ENCODE results near the gene AK9. TPM values are rescaled to one million over a fixed set of nuclear protein-coding genes. Genes with fewer than 3 reads are reported as not detected.

AK9 gene
- total and polyA plus RNA-seq, 2 of the 8 experiments (the other 6 are each of a cell fraction or from before 2014, with no cell fraction given), result 1.8 to 2.2 TPM

- no peak overlapping the region for H3K14ac ChIP-seq (ENCODE audit: insufficient read length)
- H2BK15ac ChIP-seq (ENCODE audit: low read length), result no peak overlapping the region
- H3K4me3 ChIP-seq (ENCODE audit: extremely low read depth in 1 of 4, insufficient read depth in 2 of 4, low read depth in 3 of 4, low read length in 4 of 4), result no peak overlapping the region
- no peak overlapping the region for H4K5ac ChIP-seq (ENCODE audit: insufficient read length, low read depth, low read length)
- no peak overlapping the region for H3K23ac ChIP-seq (ENCODE audit: insufficient read length)
- ChIA-PET CTCF (ENCODE audit: partially characterized antibody) (interaction anchor here (1.4 kb wide), 2 partner anchors 10 to 60 kb away, joined by 5 read pairs; partner anchors contain the start of gene MICAL1), POLR2A (ENCODE audit: partially characterized antibody) (no interaction called here)
- no peak overlapping the region for H2BK12ac ChIP-seq (ENCODE audit: low read depth, low read length)
- H2BK120ac ChIP-seq (replicated peaks; ENCODE audit: low read depth, low read length), result no peak overlapping the region
- no peak overlapping the region for H2AK5ac ChIP-seq (ENCODE audit: low read depth, low read length)
- H2AFZ ChIP-seq (ENCODE audit: low read length), result no peak overlapping the region
- H2BK5ac ChIP-seq (ENCODE audit: low read depth, low read length), result no peak overlapping the region
- no peak overlapping the region for H2BK20ac ChIP-seq (ENCODE audit: low read length)
- H3K79me2 ChIP-seq (ENCODE audit: control insufficient read depth in 1 of 2, insufficient read depth in 2 of 2, low read length in 2 of 2), result no peaks in the 10 kb centered on the region
- H3K27ac ChIP-seq (ENCODE audit: low read depth, low read length), result no peak overlapping the region
- H3K79me1 ChIP-seq (ENCODE audit: low read depth, low read length), result no peaks in the 10 kb centered on the region
- H3K56ac ChIP-seq (replicated peaks; ENCODE audit: insufficient read length, low read depth, low read length), result no peak overlapping the region
- no peak overlapping the region for H3K18ac ChIP-seq (ENCODE audit: extremely low read depth, low read length)
- no peaks in the 10 kb centered on the region for H4K20me1 ChIP-seq (replicated peaks in 1 of 2; ENCODE audit: control insufficient read depth in 1 of 2, insufficient read depth in 2 of 2, low read length in 2 of 2)
- FAIRE-seq (no peak), DNase-seq (ENCODE audit: low read depth in 1 of 2, low spot score in 2 of 2) (no peak)
- peaks cover 3 to 6% of the 10 kb centered on the region in 2 experiments; a peak in 2 of 4 replicates for H3K9me3 ChIP-seq (ENCODE audit: insufficient read depth in 2 of 2, low read depth in 1 of 2, low read length in 1 of 2)
- no peak overlapping the region for H3K9ac ChIP-seq (replicated peaks in 1 of 4; ENCODE audit: extremely low read depth in 1 of 4, low read depth in 3 of 4, low read length in 3 of 4)
- H3K36me3 ChIP-seq (ENCODE audit: control insufficient read depth in 2 of 4, insufficient read depth in 4 of 4, low read length in 3 of 4), result peaks cover 0 to 2% (median 0%) of the 10 kb centered on the region in 4 experiments; a peak in 1 of 8 replicates
- no peaks in the 10 kb centered on the region for H3K27me3 ChIP-seq (replicated peaks in 1 of 4; ENCODE audit: control insufficient read depth in 3 of 4, extremely low read depth in 1 of 4, insufficient read depth in 3 of 4, low read length in 3 of 4)
- H4K8ac ChIP-seq (ENCODE audit: extremely low read depth, insufficient read depth, low read length), result no peak overlapping the region
- H3K4me2 ChIP-seq (ENCODE audit: insufficient read depth in 1 of 2, low read depth in 2 of 2, low read length in 2 of 2), result no peak overlapping the region
- H3K4ac ChIP-seq (replicated peaks; ENCODE audit: insufficient read length, low read depth, low read length), result no peak overlapping the region
- H3K4me1 ChIP-seq (replicated peaks in 1 of 4; ENCODE audit: control insufficient read depth in 3 of 4, insufficient read depth in 4 of 4, low read length in 3 of 4), result peaks cover 5 to 10% (median 6%) of the 10 kb centered on the region in 4 experiments; a peak in 6 of 7 replicates
- H4K91ac ChIP-seq (replicated peaks; ENCODE audit: insufficient read length, low read length), result no peak overlapping the region
- WGBS, 2 experiments (ENCODE audit: extremely low coverage in 1 of 2, insufficient coverage in 1 of 2, insufficient read length in 1 of 2, insufficient replicate concordance in 2 of 2, low coverage in 1 of 2, low lambda C conversion rate in 2 of 2, missing lambda C conversion rate in 1 of 2), result 88% methylated on average over 6 of the region's 6 CpGs; no CpG with 5 or more reads in 1 of the 2 experiments
- no peaks in the 10 kb centered on the region for H3K23me2 ChIP-seq (ENCODE audit: low read depth, low read length)
- no peak for TF ChIP-seq RFX5 (IDR thresholded peaks at IDR 0.05; ENCODE audit: borderline replicate concordance, low read depth, low read length)
- TF ChIP-seq BACH1 (IDR thresholded peaks at IDR 0.05; ENCODE audit: low read length), result no peak
- TF ChIP-seq KDM5A (IDR thresholded peaks at IDR 0.05; ENCODE audit: low read length), result no peak
- TF ChIP-seq POU5F1 (IDR thresholded peaks at IDR 0.05; ENCODE audit: low read depth, low read length), result no peak
- TF ChIP-seq SIX5 (IDR thresholded peaks at IDR 0.05; ENCODE audit: low read depth, low read length), result no peak
- TF ChIP-seq BRCA1 (IDR thresholded peaks at IDR 0.05; ENCODE audit: low read depth, low read length), result no peak
- TF ChIP-seq HDAC6 (IDR thresholded peaks at IDR 0.05; ENCODE audit: low read depth, low read length), result no peak
- no peak for TF ChIP-seq TAF7 (optimal IDR thresholded peaks at IDR 0.05; ENCODE audit: borderline replicate concordance, low read depth, low read length)
- no peak for TF ChIP-seq RXRA (IDR thresholded peaks at IDR 0.05; ENCODE audit: insufficient read depth, low read depth, low read length)
- TF ChIP-seq TBP (IDR thresholded peaks at IDR 0.05; ENCODE audit: low read depth, low read length), result no peak
- no peak for TF ChIP-seq ZNF274 (IDR thresholded peaks at IDR 0.05; ENCODE audit: borderline replicate concordance, extremely low read depth, low read length)
- TF ChIP-seq BCL11A (IDR thresholded peaks at IDR 0.05; ENCODE audit: low read depth in 2 of 2, low read length in 2 of 2), result no peak
- no peak for TF ChIP-seq PHF8 (conservative IDR thresholded peaks at IDR 0.05; ENCODE audit: low read depth, low read length)
- no peak for TF ChIP-seq CEBPB (IDR thresholded peaks at IDR 0.05; ENCODE audit: low read depth, low read length)
Measured at GRCh38 chr6:109515781-109516409, 175.1 kb downstream of the AK9 start.
